GM19193 (cell line): Measurements from ENCODE around the gene PRELID1.

Experiments used
- POLR2A ChIP-seq: IDR thresholded peaks from 4 replicates; pipeline ENCODE4 v1.6.1; 2011; ENCODE audit not compliant: insufficient read depth, insufficient read length; ENCODE audit errors: extremely low read depth

Gene PRELID1

DNA sequence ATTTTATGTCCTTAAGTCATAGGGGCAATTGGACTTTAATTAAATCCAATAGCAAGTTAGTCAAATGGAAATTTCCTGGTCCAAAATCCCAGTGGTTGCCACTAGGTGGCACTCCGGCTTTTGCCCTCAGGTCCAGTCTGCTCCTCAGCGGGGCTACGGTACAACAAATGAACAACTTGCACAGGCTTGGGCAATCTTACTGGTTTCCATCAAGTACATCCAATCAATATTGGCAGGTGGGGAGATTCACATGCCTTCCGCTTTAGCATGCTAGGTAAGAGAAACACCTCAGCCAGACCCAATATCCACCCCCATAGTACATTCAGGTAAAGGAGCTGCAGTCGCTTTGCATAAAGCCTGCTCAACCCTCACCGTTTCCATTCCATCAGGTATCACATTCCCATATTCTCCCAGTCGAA lies 14.4 kb downstream of the PRELID1 start:
- TF ChIP-seq POLR2A: no peak

DNA sequence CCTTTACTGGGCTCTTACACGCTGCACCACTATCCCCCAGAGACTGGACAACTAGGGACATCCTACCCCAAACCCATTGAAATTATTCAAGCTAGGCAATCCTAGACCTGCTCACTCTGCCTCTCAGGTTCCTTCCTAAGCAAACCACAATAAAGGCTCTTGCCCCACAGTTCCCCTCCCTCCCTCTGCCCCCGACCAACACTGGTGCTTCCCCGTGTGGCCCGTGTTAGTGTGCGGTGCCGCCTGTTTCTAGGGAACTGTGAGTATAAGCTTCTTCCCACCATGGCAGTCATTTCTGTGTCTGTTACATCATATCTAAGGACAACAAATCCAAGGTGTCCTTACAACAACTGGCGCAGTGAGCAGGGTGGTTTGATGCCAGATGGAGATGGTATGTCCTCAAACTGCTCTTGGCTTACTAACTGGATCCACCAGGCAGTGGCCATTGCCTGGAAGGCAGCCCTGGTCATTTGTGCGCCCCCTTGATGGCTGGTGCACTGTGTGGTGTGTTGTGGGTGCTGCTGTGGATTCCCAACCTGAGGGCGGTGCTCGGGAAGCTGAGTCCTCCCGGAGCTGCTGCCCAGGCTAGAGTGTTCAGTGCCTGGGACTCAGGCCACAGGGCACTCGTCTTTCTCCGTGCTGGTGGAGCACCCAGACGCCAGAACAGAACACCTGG lies 16.5 kb downstream of the PRELID1 start:
- TF ChIP-seq POLR2A: no peak

GRCh38 chr5:177320879-177321278 lies 17.3 kb downstream of the PRELID1 start:
- no peak for TF ChIP-seq POLR2A

- no peak for TF ChIP-seq POLR2A
These were observed 22.3 kb downstream of the PRELID1 start for GRCh38 chr5:177325868-177326381.

DNA sequence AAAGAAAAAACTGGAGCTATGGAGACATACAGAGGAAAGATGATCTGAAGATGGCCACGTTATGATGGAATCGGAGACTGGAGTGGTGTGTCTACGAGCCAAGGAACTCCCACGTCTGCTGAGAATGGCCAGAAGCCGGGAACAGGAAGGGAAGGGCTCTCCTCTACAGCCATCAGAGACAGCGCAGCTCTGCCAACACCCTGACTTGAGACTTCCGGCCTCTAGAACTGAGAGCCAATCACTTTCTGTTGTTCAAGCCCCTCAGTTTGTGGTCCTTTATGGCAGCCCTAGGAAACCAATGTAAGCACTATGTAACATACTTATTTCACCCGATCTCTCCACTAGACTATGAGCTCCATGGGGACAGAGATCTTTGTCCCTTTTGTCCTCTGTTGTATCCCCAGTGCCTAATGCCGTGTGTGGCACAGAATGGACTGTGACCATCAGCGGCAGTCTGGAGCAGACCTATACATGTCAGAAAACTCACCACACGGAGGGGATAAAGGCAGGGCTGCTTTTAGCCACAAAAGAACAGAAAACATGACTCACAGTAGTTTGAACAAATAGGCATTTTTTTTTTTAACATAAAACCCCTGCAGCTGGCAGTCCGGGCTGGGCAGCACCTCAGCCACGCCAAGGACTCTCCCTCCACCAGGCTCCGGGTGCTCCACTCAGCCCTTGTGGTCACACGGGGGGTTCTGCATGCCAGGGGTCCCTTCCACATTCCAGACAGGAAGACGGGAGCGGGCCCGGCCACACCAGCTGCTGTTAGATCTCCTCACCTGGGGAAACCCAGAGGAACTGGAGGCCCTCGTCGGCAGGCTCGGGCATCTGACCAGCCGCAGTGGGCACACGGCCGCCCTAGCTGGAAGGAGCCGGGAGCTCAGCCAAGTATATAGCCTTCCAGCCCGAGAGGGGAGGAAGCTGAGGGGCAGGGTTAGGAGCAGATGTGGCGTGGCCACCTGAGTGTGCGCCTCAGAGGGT lies 24.2 kb downstream of the PRELID1 start:
- no peak for TF ChIP-seq POLR2A

- TF ChIP-seq POLR2A: no peak
These were observed 25.1 kb downstream of the PRELID1 start for GRCh38 chr5:177328545-177329231.

DNA sequence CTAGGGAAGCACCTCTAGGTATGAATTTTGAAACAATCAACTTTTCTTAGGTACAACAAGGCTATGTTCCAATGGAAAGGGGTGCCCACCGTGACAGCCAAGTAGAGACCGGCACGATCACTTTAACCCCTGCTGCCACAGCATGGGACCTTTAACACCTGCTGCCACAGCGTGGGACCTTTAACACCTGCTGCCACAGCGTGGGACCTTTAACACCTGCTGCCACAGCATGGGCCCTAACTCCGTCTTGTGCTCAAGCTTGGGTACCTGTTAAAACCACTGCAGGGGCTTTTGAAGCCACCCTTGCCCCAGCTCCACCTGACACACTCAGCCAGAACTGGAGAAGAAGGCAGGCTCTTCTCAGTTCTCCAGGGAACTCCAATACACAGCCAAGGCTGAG lies 26.3 kb downstream of the PRELID1 start:
- TF ChIP-seq POLR2A: no peak

DNA sequence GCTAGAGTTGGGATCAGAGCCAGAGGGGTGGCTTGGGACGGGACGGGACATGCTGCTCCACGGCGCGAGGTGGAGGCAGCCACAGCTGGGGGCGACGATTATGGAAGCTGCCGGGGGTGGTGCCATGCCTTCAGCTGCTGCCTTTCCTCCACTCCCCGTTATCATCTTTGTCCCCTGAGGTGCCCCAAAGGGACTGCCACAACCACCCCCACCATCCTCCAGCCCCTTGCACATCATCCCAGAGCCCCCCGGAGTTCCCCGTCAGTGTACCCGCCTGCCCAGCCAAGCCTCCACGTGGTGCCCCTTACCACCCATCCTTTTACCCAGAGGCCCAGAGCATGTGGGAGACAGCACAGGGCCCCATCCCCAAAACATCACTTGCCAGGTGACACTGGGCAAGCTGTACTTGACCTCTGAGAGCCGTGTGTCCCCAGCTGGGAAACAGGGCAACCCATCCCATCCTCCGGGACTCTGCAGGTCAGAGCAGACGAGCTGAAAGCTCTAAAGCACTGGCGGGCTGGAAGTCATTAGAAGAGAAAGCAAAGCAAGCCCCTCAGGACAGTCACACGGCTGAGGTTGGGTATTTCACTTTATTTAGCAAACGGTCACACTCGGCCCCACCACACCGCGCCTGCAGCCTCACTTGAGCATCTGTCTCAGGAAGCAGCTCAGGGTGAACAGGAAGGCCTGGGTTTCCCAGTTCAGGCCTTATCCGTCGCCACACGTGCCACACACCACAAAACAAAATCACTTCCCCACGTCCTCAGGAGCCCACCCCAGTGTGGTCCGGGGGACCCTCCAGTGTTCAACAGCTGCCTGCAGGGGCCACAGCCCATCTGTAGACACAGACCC lies 27.6 kb downstream of the PRELID1 start:
- TF ChIP-seq POLR2A: no peak

GRCh38 chr5:177332031-177332895 lies 28.7 kb downstream of the PRELID1 start:
- TF ChIP-seq POLR2A: no peak

DNA sequence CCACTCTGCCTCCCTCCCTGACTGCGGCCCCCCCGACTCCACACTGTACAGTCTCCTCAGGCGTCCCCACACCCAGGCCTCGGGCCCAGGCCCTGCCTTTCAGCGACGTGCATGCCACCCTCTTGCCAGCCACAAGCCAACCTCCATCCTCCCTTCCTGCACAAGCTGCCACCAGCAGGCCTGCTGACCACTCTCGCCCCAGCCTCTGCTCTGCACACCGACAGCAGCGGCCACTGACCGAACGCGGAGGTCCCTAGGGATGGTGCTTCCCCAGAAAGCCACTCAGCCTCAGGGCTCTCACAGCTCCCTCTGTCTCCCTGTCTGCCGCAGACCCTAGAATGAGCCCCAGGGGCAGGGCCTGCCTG lies 29.3 kb downstream of the PRELID1 start:
- no peak for TF ChIP-seq POLR2A

DNA sequence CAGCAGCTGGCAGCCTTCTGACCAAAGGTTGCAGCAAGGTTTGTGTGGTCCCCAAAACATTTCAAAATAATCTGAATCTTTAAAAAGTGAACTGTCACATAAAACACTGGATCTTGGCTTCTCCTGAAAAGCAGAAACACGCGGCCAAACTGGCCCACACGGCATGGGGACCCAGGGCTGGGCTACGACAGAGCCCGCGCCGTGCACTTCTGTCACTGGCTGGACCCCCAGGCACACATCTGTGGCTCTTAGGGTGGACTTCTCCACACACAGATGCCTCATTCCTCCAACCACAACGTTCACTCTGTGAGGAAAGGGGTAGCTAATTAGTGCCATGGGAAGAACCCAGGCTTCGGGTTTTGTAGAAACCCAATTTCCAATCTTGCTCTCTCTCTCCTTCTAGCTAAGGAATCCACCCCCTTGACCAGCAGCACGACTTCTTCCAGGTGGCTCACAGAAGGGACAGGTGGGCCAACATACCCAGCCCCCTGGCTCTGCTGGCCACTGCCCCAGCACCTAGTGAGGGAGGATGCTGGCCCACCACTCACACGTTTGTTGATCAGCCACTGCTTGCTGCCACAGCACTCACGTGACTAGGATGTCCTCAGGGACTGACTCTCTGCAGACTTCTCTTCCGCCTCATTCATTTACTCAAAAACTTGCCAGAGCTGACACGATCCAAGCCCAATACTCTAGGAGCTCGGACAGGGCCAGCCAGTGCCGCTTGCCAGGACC lies 30.0 kb downstream of the PRELID1 start:
- TF ChIP-seq POLR2A: no peak

GRCh38 chr5:177334155-177334551 lies 30.6 kb downstream of the PRELID1 start:
- TF ChIP-seq POLR2A: no peak
